GM12878 (cell line): ENCODE measurements around the gene EPO. TPM values are rescaled to one million over a fixed set of nuclear protein-coding genes. Genes with fewer than 3 reads are reported as not detected.

Experiments
- ATAC-seq: fragments of 200-7000 bp; cut with Tn5 transposase; 3 replicates; pipeline ENCODE4 v1.9.1; 2020; ENCODE audit warnings: mild to moderate bottlenecking, moderate library complexity
- BruUV-seq: library from RNA; stranded (reverse); fragments of 400-500 nt; replicated peaks from 2 replicates; lab custom pipeline; 2021; lab: Mats Ljungman, UMichigan
- CTCF ChIA-PET: fragments of 300-600 bp; sonication (Branson Sonifier 250); formaldehyde crosslinking; extraction: SDS; loops from one replicate; lab custom pipeline; 2021; ENCODE audit warnings: inconsistent platforms; lab: Yijun Ruan, JAX
- POLR2A ChIA-PET: fragments of 350-600 bp; formaldehyde crosslinking; extraction: SDS; loops from one replicate; lab custom pipeline; 2021; ENCODE audit warnings: inconsistent platforms; lab: Charles Lee
- RAD21 ChIA-PET: fragments of 300-600 bp; sonication (Branson Sonifier 250); formaldehyde crosslinking; loops from one replicate; lab custom pipeline; 2023; ENCODE audit warnings: antibody characterized with exemption; ENCODE audit not compliant: unreplicated experiment; lab: Charles Lee
- SMC1A ChIA-PET: fragments of 300-600 bp; sonication (Branson Sonifier 250); formaldehyde crosslinking; loops from one replicate; lab custom pipeline; 2023; ENCODE audit not compliant: unreplicated experiment, uncharacterized antibody; lab: Charles Lee
- DNase-seq: peaks from one replicate; pipeline ENCODE4 v3.0.0-alpha.2; 2011; ENCODE audit warnings: low read depth, low spot score
- FAIRE-seq: peaks from 3 replicates; lab custom pipeline; 2011; peaks lifted over from hg19 to GRCh38; lab: Jason Lieb, UNC
- H2AFZ ChIP-seq: 2 replicates; pipeline ENCODE4 v1.6.0; 2011; ENCODE audit warnings: low read depth, low read length, control low read depth; ENCODE audit not compliant: control insufficient read depth
- H3K27ac ChIP-seq: 2 replicates; pipeline ENCODE4 v1.5.1; 2011; ENCODE audit warnings: control low read depth; ENCODE audit not compliant: control insufficient read depth, insufficient read depth
- H3K27me3 ChIP-seq, 2 experiments: replicated peaks in 1 of 2; 2 replicates each; pipeline versions ENCODE4 v1.6.0 to v1.6.1; 2011; ENCODE audit warnings: low read length in 1 of 2; ENCODE audit not compliant: control insufficient read depth in 2 of 2, insufficient read depth in 2 of 2
- H3K36me3 ChIP-seq, 2 experiments: 2 replicates each; pipeline ENCODE4 v1.5.1; 2011; ENCODE audit warnings: low read length in 1 of 2; ENCODE audit not compliant: control insufficient read depth in 2 of 2, insufficient read depth in 2 of 2
- H3K4me1 ChIP-seq: 2 replicates; pipeline ENCODE4 v1.6.1; 2011; ENCODE audit warnings: mild to moderate bottlenecking, low read length, moderate library complexity, mixed read lengths; ENCODE audit not compliant: control insufficient read depth, insufficient read depth
- H3K4me2 ChIP-seq: 2 replicates; pipeline ENCODE4 v1.6.0; 2011; ENCODE audit warnings: control low read depth; ENCODE audit not compliant: control insufficient read depth, insufficient read depth
- H3K4me3 ChIP-seq: fragments of 200-600 bp; sonication (generic); 2 replicates; pipeline ENCODE4 v1.5.1; 2016
- H3K79me2 ChIP-seq: 2 replicates; pipeline ENCODE4 v1.6.0; 2011; ENCODE audit warnings: low read length; ENCODE audit not compliant: control insufficient read depth, insufficient read depth
- H3K9ac ChIP-seq: 2 replicates; pipeline ENCODE4 v1.8.0; 2011; ENCODE audit warnings: low read length, control low read depth, mixed read lengths; ENCODE audit not compliant: control insufficient read depth, insufficient read depth
- H3K9me3 ChIP-seq: replicated peaks from 3 replicates; pipeline ENCODE4 v1.5.1; 2011; ENCODE audit warnings: mild to moderate bottlenecking, low read length; ENCODE audit not compliant: control insufficient read depth, insufficient read depth
- H4K20me1 ChIP-seq: 2 replicates; pipeline ENCODE4 v1.6.0; 2011; ENCODE audit not compliant: control insufficient read depth, insufficient read depth
- ATF7 ChIP-seq: fragments of 450-650 bp; IDR thresholded peaks from 2 replicates; pipeline ENCODE4 v1.6.1; 2016; ENCODE audit warnings: low read depth, mild to moderate bottlenecking
- BACH1 ChIP-seq: fragments of 450-650 bp; IDR thresholded peaks from 2 replicates; pipeline ENCODE4 v1.6.1; 2017; ENCODE audit warnings: mild to moderate bottlenecking, borderline replicate concordance
- BCLAF1 ChIP-seq: fragments of 450-650 bp; IDR thresholded peaks from 2 replicates; pipeline ENCODE4 v1.6.1; 2017; ENCODE audit warnings: antibody characterized with exemption, mild to moderate bottlenecking, moderate library complexity
- CREB1 ChIP-seq: IDR thresholded peaks from 2 replicates; pipeline ENCODE4 v1.6.1; 2012; ENCODE audit warnings: low read depth, mild to moderate bottlenecking, inconsistent platforms
- HDAC6 ChIP-seq: fragments of 200-600 bp; sonication (generic); IDR thresholded peaks from one replicate; pipeline ENCODE4 v1.8.0; 2017; ENCODE audit warnings: antibody characterized with exemption; ENCODE audit not compliant: unreplicated experiment
- JUNB ChIP-seq: IDR thresholded peaks from 2 replicates; pipeline ENCODE4 v1.6.1; 2016; ENCODE audit warnings: antibody characterized with exemption, mild to moderate bottlenecking
- LARP7 ChIP-seq: fragments of 450-650 bp; IDR thresholded peaks from 2 replicates; pipeline ENCODE4 v1.6.1; 2017; ENCODE audit warnings: mild to moderate bottlenecking
- MAX ChIP-seq: IDR thresholded peaks from 2 replicates; pipeline ENCODE4 v1.6.1; 2012; ENCODE audit warnings: low read depth, low read length, improper control_type of control experiment
- MXI1 ChIP-seq: fragments of 150-350 bp; IDR thresholded peaks from 2 replicates; pipeline ENCODE4 v1.6.1; 2011; ENCODE audit warnings: low read depth, mild to moderate bottlenecking, inconsistent platforms, low read length, improper control_type of control experiment
- NR2C2 ChIP-seq: IDR thresholded peaks from 2 replicates; pipeline ENCODE4 v1.6.1; 2011; ENCODE audit warnings: borderline replicate concordance, low read depth; ENCODE audit not compliant: control insufficient read depth, insufficient read length
- NRF1 ChIP-seq: conservative IDR thresholded peaks from 2 replicates; pipeline ENCODE4 v1.6.1; 2011; ENCODE audit warnings: mild to moderate bottlenecking, low read depth, low read length, improper control_type of control experiment
- POLR2AphosphoS5 ChIP-seq: IDR thresholded peaks from 2 replicates; pipeline ENCODE4 v1.6.1; 2011; ENCODE audit warnings: mild to moderate bottlenecking, low read length, inconsistent platforms
- ZNF274 ChIP-seq: IDR thresholded peaks from one replicate; pipeline ENCODE4 v1.8.0; 2011; ENCODE audit not compliant: insufficient read length, insufficient read depth
- WGBS: methylation state at CpG from one replicate; pipeline ENCODE4 v1.1.6; 2016; ENCODE audit warnings: low lambda C conversion rate; ENCODE audit not compliant: insufficient replicate concordance, insufficient coverage; ENCODE audit errors: missing lambda C conversion rate; 5-methylcytosine and 5-hydroxymethylcytosine counted together
- in situ Hi-C: fragments of 300-500 bp; cut with MboI; formaldehyde crosslinking; loops from 9 replicates; pipeline ENCODE4 v1.14.3; 2018; ENCODE audit warnings: mixed read lengths
- intact Hi-C: fragments of 100-400 bp; cut with micrococcal nuclease; formaldehyde crosslinking; loops from one replicate; pipeline ENCODE4 v1.14.2; 2022; ENCODE audit not compliant: unreplicated experiment
- polyA plus RNA-seq, 11 experiments: library from polyadenylated mRNA; depleted of rRNA in 4 of 11; unstranded in 6 of 11; stranded (reverse) in 5 of 11; fragments of >200 nt; fragmentation: Nextera tagmentation in 4 of 11; fragmentation: Illumina TruSeq in 1 of 11; extraction: Ambion mirVana in 4 of 11; extraction: Trizol in 1 of 11; gene quantifications; 1 replicate in 1 of 11; 2 replicates in 10 of 11; pipeline versions ENCODE4 v1.2.1 to v1.2.3, GENCODE V29; 2011 to 2016; ENCODE audit warnings: inconsistent platforms in 2 of 11, missing spikeins in 2 of 11, low read depth in 1 of 11
- total RNA-seq, 4 experiments: library from RNA; depleted of rRNA in 3 of 4; stranded (reverse); fragments of >200 nt in 3 of 4; fragmentation: Illumina TruSeq in 1 of 4; extraction: Trizol in 1 of 4; gene quantifications; 2 replicates each; pipeline versions ENCODE4 v1.2.1 to v1.2.3, GENCODE V29; 2013 to 2021

EPO gene
- total and polyA plus RNA-seq, 10 of the 15 experiments (the other 5 are each of a cell fraction or from before 2014, with no cell fraction given): 0.06 to 0.19 TPM; not detected in 8

GRCh38 chr7:100686201-100686821, 34.0 kb upstream of the EPO start:
- ChIA-PET RAD21 (no interaction called here), POLR2A (interaction anchor here (0.7 kb wide), 1 partner anchor 36 kb away, joined by 5 read pairs; no protein-coding TSS in a partner anchor), SMC1A (no interaction called here), CTCF (no interaction called here)
- in situ Hi-C loops (loop anchor here (25.0 kb wide), 1 partner anchor 224 kb away; the partner anchor contains the start of gene SPACDR), intact Hi-C loops (no loop called here)
- no peak for DNase-seq
- Histone ChIP-seq H3K9me3 (no peaks in the 10 kb centered on the region), H3K36me3 (peaks cover 0 to 43% of the 10 kb centered on the region in 2 experiments; a peak in 3 of 4 replicates), H3K9ac (no peak overlapping the region), H3K27me3 (no peaks in the 10 kb centered on the region), H3K27ac (no peak overlapping the region), H4K20me1 (no peaks in the 10 kb centered on the region), H3K4me1 (peaks cover 16% of the 10 kb centered on the region), H2AFZ (no peak overlapping the region), H3K4me3 (no peak overlapping the region), H3K79me2 (peaks cover 27% of the 10 kb centered on the region), H3K4me2 (no peak overlapping the region)
- no peak for FAIRE-seq
- no TSS peak for BruUV-seq
- no peak for TF ChIP-seq HDAC6
- no peak for TF ChIP-seq BCLAF1
- TF ChIP-seq ZNF274: no peak
- no peak for TF ChIP-seq BACH1
- no peak for TF ChIP-seq MXI1
- no peak for TF ChIP-seq CREB1
- no peak for TF ChIP-seq NRF1
- TF ChIP-seq NR2C2: no peak
- TF ChIP-seq MAX: no peak
- TF ChIP-seq LARP7: no peak
- TF ChIP-seq ATF7: no peak
- no peak for TF ChIP-seq POLR2AphosphoS5
- TF ChIP-seq JUNB: no peak
- ATAC-seq: no peak
- 99% methylated on average over 30 of the region's 33 CpGs for WGBS
